ENCODE results near the gene NFIC.

The NFIC gene

GRCh38 chr19:3511506-3512251 lies 145.3 kb downstream of the NFIC start:
- DNase-seq (ENCODE audit: low read depth), result no peak

GRCh38 chr19:3512562-3513228 lies 146.3 kb downstream of the NFIC start:
- no peak for DNase-seq (ENCODE audit: low read depth)

- no peak for DNase-seq (ENCODE audit: low read depth)
Measured at GRCh38 chr19:3513229-3514140, 147.1 kb downstream of the NFIC start.

- DNase-seq (ENCODE audit: low read depth), result no peak
Measured at GRCh38 chr19:3514930-3515329, 148.5 kb downstream of the NFIC start.

- DNase-seq (ENCODE audit: low read depth), result no peak
Measured at GRCh38 chr19:3515891-3516422, 149.6 kb downstream of the NFIC start.

GRCh38 chr19:3516675-3517207 lies 150.4 kb downstream of the NFIC start:
- no peak for DNase-seq (ENCODE audit: low read depth)

- no peak for DNase-seq (ENCODE audit: low read depth)
Measured at GRCh38 chr19:3517638-3518037, 151.3 kb downstream of the NFIC start.

GRCh38 chr19:3518255-3518654 lies 151.9 kb downstream of the NFIC start:
- DNase-seq (ENCODE audit: low read depth), result no peak

GRCh38 chr19:3518659-3519058 lies 152.3 kb downstream of the NFIC start:
- no peak for DNase-seq (ENCODE audit: low read depth)

Measured in stimulated activated CD8-positive, alpha-beta memory T cell treated with anti-CD3 and anti-CD28 coated beads, Interleukin-12 subunit alpha, Interleukin-12 subunit beta, amount 100 ng/mL, for 4 hours (primary cell).